NCI-H2081 (cell line): Measurements from ENCODE around the gene DMAC2.
"Not testable (repeated sequence)": the region's sequence is repeated elsewhere in the genome, so short reads cannot be mapped to it uniquely, and the experiment has no call there.

Experiments
- DNase-seq, 2 experiments: peaks; one replicate each; lab custom pipeline; 2025; lab: John Stamatoyannopoulos, UW

Gene DMAC2

DNA sequence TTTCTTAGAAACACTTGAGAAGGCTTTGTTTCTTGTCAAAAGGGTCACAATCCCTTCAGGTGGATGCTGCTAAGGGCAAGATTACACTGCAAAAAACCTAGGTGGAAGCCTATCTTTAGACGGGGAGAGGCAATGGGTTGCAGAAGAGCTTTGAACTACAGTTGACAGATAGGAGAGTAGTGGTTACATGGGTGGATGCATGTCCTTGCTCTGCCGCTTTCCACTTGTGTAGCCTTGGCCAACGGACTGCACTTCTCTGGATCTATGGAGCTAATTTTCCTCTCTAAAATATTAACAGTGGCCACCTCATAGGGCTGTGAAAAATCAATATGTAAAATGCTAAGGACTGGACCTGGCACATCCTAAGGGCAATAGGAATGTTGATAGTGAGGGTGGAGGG lies 41.1 kb downstream of the DMAC2 start:
- no peak for DNase-seq

DNA sequence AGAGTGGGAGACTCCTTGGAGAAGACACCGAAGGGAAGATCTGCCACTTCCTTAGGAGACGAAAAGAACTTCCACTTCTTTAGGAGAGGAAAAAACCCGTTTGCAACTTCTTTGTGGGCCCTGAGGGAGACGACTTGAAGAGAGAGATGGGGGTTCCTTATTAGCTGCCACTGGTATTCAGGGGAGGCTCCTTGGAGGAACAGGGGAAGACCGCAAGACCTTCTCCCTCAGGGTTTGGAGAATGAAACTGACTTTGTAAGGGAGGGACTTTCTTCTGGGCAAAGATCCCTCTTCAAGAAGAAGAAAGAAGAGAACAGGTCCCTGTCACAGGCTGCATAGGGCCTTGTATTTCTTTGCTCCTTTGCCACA lies 41.7 kb downstream of the DMAC2 start:
- no peak for DNase-seq

DNA sequence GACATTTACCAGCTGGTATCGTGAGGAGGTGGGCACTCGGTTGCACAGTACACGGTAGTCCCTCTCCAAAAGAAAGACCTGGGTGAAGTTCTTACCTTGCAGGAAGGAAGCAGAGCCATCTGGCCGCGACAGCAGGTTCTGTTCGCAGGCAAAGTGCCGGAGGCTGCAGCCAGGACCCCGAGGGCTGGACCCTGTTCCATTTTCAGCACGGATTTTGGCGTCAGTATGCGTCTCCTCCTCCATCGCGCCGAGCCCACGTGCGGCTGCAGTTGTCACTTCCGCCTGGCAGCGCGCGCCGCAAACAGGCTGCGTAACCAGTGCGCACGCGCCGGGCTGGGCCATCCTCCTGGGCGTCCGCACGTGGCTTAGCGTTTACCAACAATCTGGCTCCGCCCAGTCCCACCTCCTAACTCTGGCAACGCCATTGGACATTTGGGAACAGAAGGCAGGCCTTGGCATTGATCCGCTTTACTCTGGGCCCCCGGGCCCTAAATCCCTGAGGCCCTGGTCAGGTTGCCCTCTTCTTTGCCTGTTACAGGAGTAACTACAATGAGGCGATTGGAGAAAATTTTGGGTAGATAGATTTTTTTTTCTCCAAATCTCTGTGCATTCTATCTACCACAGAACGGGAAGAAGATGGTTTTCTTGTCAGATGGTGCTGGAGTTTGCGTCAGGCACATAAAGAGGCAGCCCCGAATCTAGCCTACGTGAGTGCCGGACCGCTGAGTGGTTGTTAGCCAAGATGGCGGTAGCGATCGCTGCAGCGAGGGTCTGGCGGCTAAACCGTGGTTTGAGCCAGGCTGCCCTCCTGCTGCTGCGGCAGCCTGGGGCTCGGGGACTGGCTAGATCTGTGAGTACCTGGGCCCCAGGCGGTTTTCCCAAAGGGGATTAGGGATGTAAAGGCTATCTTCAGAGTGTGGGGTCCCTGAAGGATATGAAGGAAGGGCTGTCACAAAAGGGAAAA lies 42.3 kb downstream of the DMAC2 start, which contains the start of the genes BCKDHA and EXOSC5:
TSS of gene BCKDHA (plus strand) at position 733 of the 964 bp plus-strand sequence. CDS start at position 743, 10 bp downstream.
TSS of gene EXOSC5 (minus strand) at position 274 of the 964 bp plus-strand sequence. CDS start at position 243, 31 bp downstream.
- DNase-seq, result peak; percentile 99

DNA sequence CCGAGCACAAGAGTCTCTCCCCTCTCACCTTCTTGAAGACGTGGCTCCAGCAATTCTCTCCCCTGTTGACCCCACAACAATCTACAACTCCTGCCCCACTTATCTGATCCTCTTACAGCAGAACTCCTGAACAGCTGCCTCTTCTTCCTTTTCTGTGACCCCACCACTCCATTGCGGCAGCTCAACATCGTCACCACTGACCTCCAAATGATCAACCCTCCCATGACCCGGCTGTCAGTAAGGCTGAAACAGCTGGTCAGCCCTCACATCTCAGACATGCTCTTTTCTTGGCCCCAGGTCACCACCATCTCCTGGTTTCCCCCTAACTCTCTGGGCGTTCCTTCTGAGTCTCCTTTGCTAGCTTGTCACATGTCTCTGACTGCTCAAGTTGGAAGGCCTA lies 44.4 kb downstream of the DMAC2 start:
- no peak for DNase-seq

DNA sequence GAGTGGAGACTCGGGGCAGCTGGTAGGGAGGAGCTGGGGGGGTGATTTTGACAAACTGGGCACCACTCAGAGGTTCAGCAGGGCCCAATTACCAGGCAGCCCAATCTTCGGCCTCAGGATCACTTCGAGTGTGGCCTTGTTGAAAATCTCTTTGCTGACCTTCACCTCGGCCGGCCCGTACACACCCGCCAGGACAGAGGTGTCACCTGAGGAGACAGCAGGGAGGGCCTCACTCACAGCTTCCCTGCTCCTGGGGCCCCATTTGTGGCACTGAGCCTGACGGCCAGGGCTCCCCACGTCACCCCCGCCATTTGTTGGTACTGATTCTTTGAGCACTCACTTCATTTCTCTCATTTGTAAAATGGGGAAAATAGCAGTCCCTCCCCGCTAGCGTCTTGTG lies 46.9 kb downstream of the DMAC2 start:
- no peak for DNase-seq

DNA sequence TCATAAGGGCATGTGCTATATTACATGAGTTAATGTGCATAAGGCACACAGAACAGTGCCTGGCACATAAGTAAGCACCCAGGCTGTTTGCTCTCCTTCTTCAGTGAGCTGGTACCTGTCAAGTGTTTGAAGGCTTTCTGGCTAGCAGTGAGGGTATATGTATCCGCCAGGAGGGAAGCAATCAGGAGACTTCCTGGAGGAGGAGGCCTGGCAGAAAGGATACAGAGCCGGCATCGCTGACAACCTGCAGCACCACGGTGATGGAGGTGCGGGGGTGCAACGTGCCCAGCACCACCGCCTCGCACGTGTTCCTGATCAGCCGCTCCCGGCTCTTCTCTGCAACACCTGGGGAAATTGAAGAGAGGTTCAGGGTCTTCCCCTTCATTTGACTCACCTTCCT lies 48.1 kb downstream of the DMAC2 start:
- no peak for DNase-seq

DNA sequence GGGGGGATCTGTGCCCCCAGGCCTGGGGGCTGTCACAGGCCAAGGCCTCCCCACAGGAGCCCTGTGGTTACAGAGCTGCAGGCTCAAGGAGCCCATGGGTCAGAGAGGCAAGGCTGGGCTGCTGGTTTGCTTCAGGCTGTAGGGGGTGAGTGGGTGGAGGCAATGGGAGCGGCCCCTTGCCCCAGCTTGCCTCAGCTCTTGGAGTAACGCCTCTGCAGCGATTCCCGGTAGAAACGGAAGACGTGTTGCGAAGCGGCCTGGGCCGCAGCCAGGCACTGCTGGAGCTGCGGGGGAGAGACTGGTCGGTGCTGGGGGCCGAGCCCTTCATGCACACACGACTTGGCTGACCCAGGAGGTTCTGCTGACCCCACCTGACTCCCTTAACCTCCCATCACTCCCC lies 53.3 kb downstream of the DMAC2 start:
- no peak for DNase-seq

DNA sequence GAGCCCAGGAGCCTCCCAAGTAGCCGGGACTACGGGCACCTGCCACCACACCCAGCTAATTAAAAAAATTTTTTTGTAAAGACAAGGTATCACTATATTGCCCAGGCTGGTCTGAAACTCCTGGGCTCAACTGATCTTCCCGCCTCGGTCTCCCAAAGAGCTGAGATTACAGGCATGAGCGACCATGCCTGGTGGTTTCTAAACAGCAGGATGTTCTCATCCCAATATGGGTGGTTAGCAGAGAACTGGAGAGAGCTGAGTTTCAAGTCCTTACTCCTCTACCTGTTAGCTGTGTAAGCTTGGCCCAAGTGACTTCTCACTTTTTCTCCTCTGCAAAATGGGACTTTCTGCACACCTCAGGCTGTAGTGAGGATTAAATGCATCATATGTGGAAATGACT lies 55.4 kb downstream of the DMAC2 start:
- DNase-seq, result no peak

DNA sequence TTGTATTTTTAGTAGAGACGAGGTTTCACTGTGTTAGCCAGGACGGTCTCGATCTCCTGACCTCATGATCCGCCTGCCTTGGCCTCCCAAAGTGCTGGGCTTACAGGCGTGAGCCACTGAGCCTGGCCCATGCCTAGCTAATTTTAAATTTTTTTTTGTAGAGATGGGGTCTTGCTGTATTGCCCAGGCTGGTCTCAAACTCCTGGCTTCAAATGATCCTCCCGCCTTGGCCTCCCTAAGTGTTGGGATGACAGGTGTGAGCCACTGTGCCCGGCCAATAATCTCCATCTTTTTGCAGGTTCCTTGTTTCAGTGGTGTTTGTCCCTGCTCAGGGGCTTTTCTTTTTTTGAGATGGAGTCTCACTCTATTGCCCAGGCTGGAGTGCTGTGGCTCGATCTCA lies 58.2 kb downstream of the DMAC2 start:
- not testable (repeated sequence) for DNase-seq
